ENCODE results near the gene TTN.

Gene TTN

DNA sequence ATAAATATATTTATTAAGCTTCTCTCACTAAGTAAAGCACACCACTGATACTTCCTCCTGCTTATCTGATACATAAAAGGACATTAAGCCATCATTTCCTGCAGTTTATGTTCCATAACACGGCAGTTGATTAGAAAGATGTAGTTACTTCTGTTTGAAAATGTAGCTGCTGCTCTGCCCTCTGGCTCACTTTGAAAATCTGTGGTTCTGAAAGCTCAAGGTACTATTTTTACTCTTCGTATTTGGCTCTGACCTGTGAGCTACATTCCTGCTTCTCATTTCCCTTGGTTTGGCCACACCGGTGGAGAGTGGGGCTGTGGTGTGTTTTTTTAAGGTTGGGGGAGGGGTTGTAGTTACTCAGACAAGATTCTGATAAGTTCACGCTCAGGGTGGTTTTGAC, 12.8 kb upstream of the TTN start:
- no peaks in the 10 kb centered on the region for H3K9me3 ChIP-seq (ENCODE audit: insufficient read depth, low read depth, low read length)
- peaks cover 37% of the 10 kb centered on the region for H3K4me1 ChIP-seq (ENCODE audit: insufficient read depth, low read length, poor library complexity, severe bottlenecking)
- peak overlapping the region; percentile 70 for H3K9ac ChIP-seq (ENCODE audit: low read depth, low read length, poor library complexity, severe bottlenecking)
- peak overlapping the region; percentile 86 for H3K4me2 ChIP-seq (ENCODE audit: low read depth, low read length, poor library complexity, severe bottlenecking)
- TF ChIP-seq EZH2phosphoT487 (IDR thresholded peaks at IDR 0.05; ENCODE audit: borderline replicate concordance) (no peak), CTCF (conservative IDR thresholded peaks at IDR 0.05; ENCODE audit: low read length) (no peak)
- peaks cover 19% of the 10 kb centered on the region for H3F3A ChIP-seq (ENCODE audit: low read depth)
- no peaks in the 10 kb centered on the region for H3K9me2 ChIP-seq (replicated peaks; ENCODE audit: low read depth, low read length)
- no peak overlapping the region for H2AFZ ChIP-seq (ENCODE audit: low read length)
- H3K79me2 ChIP-seq (ENCODE audit: insufficient read depth, low read length), result no peaks in the 10 kb centered on the region
- H3K27me3 ChIP-seq (ENCODE audit: insufficient read depth, low read length, poor library complexity, severe bottlenecking), result no peaks in the 10 kb centered on the region
- H4K20me1 ChIP-seq (ENCODE audit: insufficient read depth, low read length, poor library complexity, severe bottlenecking), result no peaks in the 10 kb centered on the region
- H3K36me3 ChIP-seq (ENCODE audit: insufficient read depth, low read length), result no peaks in the 10 kb centered on the region
- peak overlapping the region; percentile 70 for H3K4me3 ChIP-seq (ENCODE audit: low read length, poor library complexity, severe bottlenecking)

- no peaks in the 10 kb centered on the region for H3K9me3 ChIP-seq (ENCODE audit: insufficient read depth, low read depth, low read length)
- peak overlapping the region; percentile 70 for H3K4me3 ChIP-seq (ENCODE audit: low read length, poor library complexity, severe bottlenecking)
- no peaks in the 10 kb centered on the region for H3K36me3 ChIP-seq (ENCODE audit: insufficient read depth, low read length)
- no peaks in the 10 kb centered on the region for H3K9me2 ChIP-seq (replicated peaks; ENCODE audit: low read depth, low read length)
- H3K9ac ChIP-seq (ENCODE audit: low read depth, low read length, poor library complexity, severe bottlenecking), result peak overlapping the region; percentile 50
- H3F3A ChIP-seq (ENCODE audit: low read depth), result peaks cover 19% of the 10 kb centered on the region
- TF ChIP-seq EZH2phosphoT487 (IDR thresholded peaks at IDR 0.05; ENCODE audit: borderline replicate concordance) (no peak), CTCF (conservative IDR thresholded peaks at IDR 0.05; ENCODE audit: low read length) (peak; percentile 66)
- peaks cover 37% of the 10 kb centered on the region for H3K4me1 ChIP-seq (ENCODE audit: insufficient read depth, low read length, poor library complexity, severe bottlenecking)
- H3K4me2 ChIP-seq (ENCODE audit: low read depth, low read length, poor library complexity, severe bottlenecking), result peak overlapping the region; percentile 86
- no peaks in the 10 kb centered on the region for H3K27me3 ChIP-seq (ENCODE audit: insufficient read depth, low read length, poor library complexity, severe bottlenecking)
- no peaks in the 10 kb centered on the region for H4K20me1 ChIP-seq (ENCODE audit: insufficient read depth, low read length, poor library complexity, severe bottlenecking)
- peak overlapping the region; percentile 33; the same call in 1 of the 2 replicates for H2AFZ ChIP-seq (ENCODE audit: low read length)
- no peaks in the 10 kb centered on the region for H3K79me2 ChIP-seq (ENCODE audit: insufficient read depth, low read length)
Measured at GRCh38 chr2:178819147-178819875, 12.1 kb upstream of the TTN start.

DNA sequence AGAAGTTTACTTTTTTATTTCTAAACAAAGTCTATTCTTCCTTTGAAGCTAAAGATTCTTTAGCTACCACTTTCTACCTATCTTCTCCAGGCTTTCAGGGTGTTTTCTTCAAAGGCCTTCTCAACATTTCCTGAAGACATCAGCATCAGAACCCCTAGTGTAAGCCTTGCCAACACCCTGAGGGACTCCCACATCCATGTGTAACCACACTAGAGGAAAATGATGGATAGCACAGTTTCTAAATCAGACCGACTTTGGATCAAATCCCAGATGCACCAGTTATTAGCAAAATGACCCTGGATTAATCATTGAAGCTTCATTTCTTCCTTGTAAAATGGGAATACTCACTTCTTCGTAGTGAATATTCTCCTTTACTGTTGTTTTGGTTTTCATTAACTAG, 4.7 kb upstream of the TTN start:
- Histone ChIP-seq H3F3A (ENCODE audit: low read depth) (no peaks in the 10 kb centered on the region), H2AFZ (ENCODE audit: low read length) (no peak overlapping the region), H3K9ac (ENCODE audit: low read depth, low read length, poor library complexity, severe bottlenecking) (no peak overlapping the region), H4K20me1 (ENCODE audit: insufficient read depth, low read length, poor library complexity, severe bottlenecking) (no peaks in the 10 kb centered on the region), H3K9me3 (ENCODE audit: insufficient read depth, low read depth, low read length) (no peaks in the 10 kb centered on the region), H3K9me2 (replicated peaks; ENCODE audit: low read depth, low read length) (no peaks in the 10 kb centered on the region), H3K36me3 (ENCODE audit: insufficient read depth, low read length) (no peaks in the 10 kb centered on the region), H3K27me3 (ENCODE audit: insufficient read depth, low read length, poor library complexity, severe bottlenecking) (no peaks in the 10 kb centered on the region), H3K79me2 (ENCODE audit: insufficient read depth, low read length) (no peaks in the 10 kb centered on the region), H3K4me1 (ENCODE audit: insufficient read depth, low read length, poor library complexity, severe bottlenecking) (peaks cover 33% of the 10 kb centered on the region), H3K4me2 (ENCODE audit: low read depth, low read length, poor library complexity, severe bottlenecking) (no peak overlapping the region), H3K4me3 (ENCODE audit: low read length, poor library complexity, severe bottlenecking) (no peak overlapping the region)
- no peak for TF ChIP-seq EZH2phosphoT487 (IDR thresholded peaks at IDR 0.05; ENCODE audit: borderline replicate concordance)
- no peak for TF ChIP-seq CTCF (conservative IDR thresholded peaks at IDR 0.05; ENCODE audit: low read length)
